Caki2 (cell line): ENCODE data around the gene RALGAPA1. TPM values are rescaled to one million over a fixed set of nuclear protein-coding genes. Genes with fewer than 3 reads are reported as not detected.
A peak's percentile ranks its signal among the peaks of the same experiment; 100 is the strongest.
"Not testable (repeated sequence)": the region's sequence is repeated elsewhere in the genome, so short reads cannot be mapped to it uniquely, and the experiment has no call there.

ENCODE experiments used
- DNase-seq: peaks from one replicate; pipeline ENCODE4 v3.0.0-alpha.2; 2015; ENCODE audit warnings: low read depth
- in situ Hi-C: cut with HindIII; loops from 2 replicates; pipeline ENCODE4 v1.10.0; 2016; ENCODE audit warnings: low sequenced_read_pairs, low pct_unique_long_range_greater_than_20kb, mixed read lengths
- total RNA-seq: library from RNA; depleted of rRNA; stranded (reverse); fragments of >200 nt; shearing (Covaris generic); gene quantifications from 2 replicates; pipeline ENCODE4 v1.2.3, GENCODE V29; 2014; ENCODE audit warnings: low replicate concordance; rRNA removed

RALGAPA1 gene
- 5.8 and 32.3 TPM in 2 replicates for total RNA-seq

- DNase-seq = peak; percentile 95
- in situ Hi-C loops = not testable (repeated sequence)
Measured at GRCh38 chr14:35808638-35809563, at the start of gene RALGAPA1. TSS of gene RALGAPA1 (minus strand) at chr14:35809295. CDS start at chr14:35808835, 460 bp downstream.

- in situ Hi-C loops = no loop called here
- DNase-seq = no peak
Measured at GRCh38 chr14:35858521-35859209, 49.6 kb upstream of the RALGAPA1 start.

- in situ Hi-C loops = no loop called here
Measured at GRCh38 chr14:35855876-35856481, 46.9 kb upstream of the RALGAPA1 start.

GRCh38 chr14:35854696-35855270, 45.7 kb upstream of the RALGAPA1 start:
- DNase-seq = no peak
- in situ Hi-C loops = no loop called here

More at GRCh38 chr14:35855876-35856481, 46.9 kb upstream of the RALGAPA1 start:
- DNase-seq = no peak

GRCh38 chr14:35853225-35853624, 44.1 kb upstream of the RALGAPA1 start:
- no peak for DNase-seq
- in situ Hi-C loops = no loop called here

- in situ Hi-C loops = no loop called here
- DNase-seq = no peak
Measured at GRCh38 chr14:35851823-35852222, 42.7 kb upstream of the RALGAPA1 start.

GRCh38 chr14:35849122-35849521, 40.0 kb upstream of the RALGAPA1 start:
- no peak for DNase-seq
- in situ Hi-C loops = no loop called here

GRCh38 chr14:35847636-35848035, 38.5 kb upstream of the RALGAPA1 start:
- no peak for DNase-seq
- in situ Hi-C loops = no loop called here

- in situ Hi-C loops = no loop called here
Measured at GRCh38 chr14:35844494-35844893, 35.4 kb upstream of the RALGAPA1 start.

GRCh38 chr14:35842245-35842644, 33.1 kb upstream of the RALGAPA1 start:
- DNase-seq, in situ Hi-C loops: not testable (repeated sequence)

More at GRCh38 chr14:35844494-35844893, 35.4 kb upstream of the RALGAPA1 start:
- DNase-seq = no peak

GRCh38 chr14:35841704-35842103, 32.6 kb upstream of the RALGAPA1 start:
- DNase-seq, in situ Hi-C loops: not testable (repeated sequence)

- in situ Hi-C loops = no loop called here
- no peak for DNase-seq
Measured at GRCh38 chr14:35835208-35835982, 26.3 kb upstream of the RALGAPA1 start.

GRCh38 chr14:35829449-35829848, 20.4 kb upstream of the RALGAPA1 start:
- DNase-seq = no peak
- in situ Hi-C loops = no loop called here

GRCh38 chr14:35827678-35828472, 18.8 kb upstream of the RALGAPA1 start:
- in situ Hi-C loops = no loop called here

GRCh38 chr14:35826952-35827416, 17.9 kb upstream of the RALGAPA1 start:
- no peak for DNase-seq
- in situ Hi-C loops = no loop called here

More at GRCh38 chr14:35827678-35828472, 18.8 kb upstream of the RALGAPA1 start:
- no peak for DNase-seq

- in situ Hi-C loops = no loop called here
- DNase-seq = peak; percentile 97
Measured at GRCh38 chr14:35826218-35826951, 17.3 kb upstream of the RALGAPA1 start, which contains the start of gene BRMS1L. TSS of gene BRMS1L (plus strand) at chr14:35826338. CDS start at chr14:35826517, 179 bp downstream.
